ENCODE data around the gene SH3RF2. TPM values are rescaled to one million over a fixed set of nuclear protein-coding genes. Genes with fewer than 3 reads are reported as not detected.

SH3RF2 gene
- total and polyA plus RNA-seq, 2 donors (not counting 3 experiments of a cell fraction or from before 2014, with no cell fraction given), result 0.54 to 0.84 TPM

- no peak overlapping the region for H3K4me3 ChIP-seq (replicated peaks in 1 of 3; ENCODE audit: insufficient read depth in 1 of 3, low read depth in 1 of 3, low read length in 3 of 3)
- CTCF ChIA-PET, result no interaction called here
- no peaks in the 10 kb centered on the region for H3K9me3 ChIP-seq (replicated peaks; ENCODE audit: control insufficient read depth, insufficient read depth, low read length)
- no peaks in the 10 kb centered on the region for H3K79me2 ChIP-seq (ENCODE audit: control insufficient read depth, insufficient read depth, low read length)
- H3K27ac ChIP-seq (ENCODE audit: insufficient read depth, low read depth, low read length), result no peak overlapping the region
- POLR2A ChIA-PET, result no interaction called here
- H3K4me2 ChIP-seq (ENCODE audit: insufficient read depth, low read length), result no peak overlapping the region
- peaks cover 2% of the 10 kb centered on the region for H3K4me1 ChIP-seq (ENCODE audit: control insufficient read depth, extremely low read depth, insufficient read depth, low read length)
- BruUV-seq (replicated peaks), result no TSS peak
- FAIRE-seq (no peak), DNase-seq (ENCODE audit: low read depth, low spot score) (no peak)
- no peaks in the 10 kb centered on the region for H3K36me3 ChIP-seq (ENCODE audit: control insufficient read depth in 2 of 2, extremely low read depth in 1 of 2, insufficient read depth in 2 of 2, low read length in 2 of 2)
- H3K9ac ChIP-seq (replicated peaks; ENCODE audit: extremely low read depth, insufficient read depth, low read length), result no peak overlapping the region
- dilution Hi-C loops (cut with MboI; ENCODE audit: extremely low pct_ligation_motif_present, low sequenced_read_pairs) (no loop called here), intact Hi-C loops (cut with micrococcal nuclease) (no loop called here)
- no peak overlapping the region for H2AFZ ChIP-seq (ENCODE audit: low read depth, low read length)
- H3K9me1 ChIP-seq (replicated peaks; ENCODE audit: control insufficient read depth, extremely low read depth, insufficient read depth, low read length), result peaks cover 2% of the 10 kb centered on the region
- TF ChIP-seq, protein P1, sequence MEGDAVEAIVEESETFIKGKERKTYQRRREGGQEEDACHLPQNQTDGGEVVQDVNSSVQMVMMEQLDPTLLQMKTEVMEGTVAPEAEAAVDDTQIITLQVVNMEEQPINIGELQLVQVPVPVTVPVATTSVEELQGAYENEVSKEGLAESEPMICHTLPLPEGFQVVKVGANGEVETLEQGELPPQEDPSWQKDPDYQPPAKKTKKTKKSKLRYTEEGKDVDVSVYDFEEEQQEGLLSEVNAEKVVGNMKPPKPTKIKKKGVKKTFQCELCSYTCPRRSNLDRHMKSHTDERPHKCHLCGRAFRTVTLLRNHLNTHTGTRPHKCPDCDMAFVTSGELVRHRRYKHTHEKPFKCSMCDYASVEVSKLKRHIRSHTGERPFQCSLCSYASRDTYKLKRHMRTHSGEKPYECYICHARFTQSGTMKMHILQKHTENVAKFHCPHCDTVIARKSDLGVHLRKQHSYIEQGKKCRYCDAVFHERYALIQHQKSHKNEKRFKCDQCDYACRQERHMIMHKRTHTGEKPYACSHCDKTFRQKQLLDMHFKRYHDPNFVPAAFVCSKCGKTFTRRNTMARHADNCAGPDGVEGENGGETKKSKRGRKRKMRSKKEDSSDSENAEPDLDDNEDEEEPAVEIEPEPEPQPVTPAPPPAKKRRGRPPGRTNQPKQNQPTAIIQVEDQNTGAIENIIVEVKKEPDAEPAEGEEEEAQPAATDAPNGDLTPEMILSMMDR (IDR thresholded peaks at IDR 0.05; ENCODE audit: extremely low read depth in 1 of 2, insufficient read depth in 1 of 2, low read depth in 1 of 2, low read length in 2 of 2), result no peak
- TF ChIP-seq JUN (IDR thresholded peaks at IDR 0.05; ENCODE audit: borderline replicate concordance, insufficient read depth, insufficient read length, low read depth) (no peak), FOS (IDR thresholded peaks at IDR 0.05; ENCODE audit: borderline replicate concordance, insufficient read depth, low read length) (no peak)
- TF ChIP-seq, protein P2, sequence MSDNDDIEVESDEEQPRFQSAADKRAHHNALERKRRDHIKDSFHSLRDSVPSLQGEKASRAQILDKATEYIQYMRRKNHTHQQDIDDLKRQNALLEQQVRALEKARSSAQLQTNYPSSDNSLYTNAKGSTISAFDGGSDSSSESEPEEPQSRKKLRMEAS (IDR thresholded peaks at IDR 0.05; ENCODE audit: insufficient read depth, insufficient read length), result no peak
- H3K27me3 ChIP-seq (ENCODE audit: control insufficient read depth in 2 of 2, insufficient read depth in 2 of 2, low read length in 2 of 2), result peaks cover 0 to 2% of the 10 kb centered on the region in 2 experiments
- H4K20me1 ChIP-seq (replicated peaks; ENCODE audit: control insufficient read depth, extremely low read depth, insufficient read depth, low read length), result no peaks in the 10 kb centered on the region
Observed at GRCh38 chr5:145919413-145919812, 17.0 kb upstream of the SH3RF2 start.
